Esophagus (tissue), 2 donors: ENCODE data around the gene NSFL1C. TPM values are rescaled to one million over a fixed set of nuclear protein-coding genes. Genes with fewer than 3 reads are reported as not detected.
A peak's percentile ranks its signal among the peaks of the same experiment; 100 is the strongest.

Experiments
- H3K27ac ChIP-seq, 2 donors: one replicate each; pipeline ENCODE4 v1.5.1; 2013; ENCODE audit warnings: low read depth in 2 of 2, mild to moderate bottlenecking in 2 of 2, inconsistent platforms in 1 of 2, low read length in 1 of 2, moderate library complexity in 1 of 2
- H3K27me3 ChIP-seq, 2 donors: one replicate each; pipeline ENCODE4 v1.6.1; 2013; ENCODE audit warnings: low read length in 2 of 2, control low read depth in 1 of 2, mild to moderate bottlenecking in 1 of 2; ENCODE audit not compliant: insufficient read depth in 2 of 2, control insufficient read depth in 1 of 2
- H3K36me3 ChIP-seq, 2 donors: one replicate each; pipeline ENCODE4 v1.6.1; 2013; ENCODE audit warnings: low read length in 1 of 2; ENCODE audit not compliant: control insufficient read depth in 2 of 2, insufficient read depth in 2 of 2
- H3K4me1 ChIP-seq, 2 donors: one replicate each; pipeline ENCODE4 v1.6.1; 2013; ENCODE audit warnings: low read length in 1 of 2; ENCODE audit not compliant: control insufficient read depth in 2 of 2, insufficient read depth in 2 of 2
- H3K4me3 ChIP-seq, 2 donors: one replicate each; pipeline ENCODE4 v1.5.1; 2013; ENCODE audit warnings: low read length in 2 of 2, mild to moderate bottlenecking in 2 of 2, low read depth in 1 of 2, moderate library complexity in 1 of 2
- H3K9me3 ChIP-seq, 2 donors: one replicate each; pipeline ENCODE4 v1.6.1; 2013; ENCODE audit warnings: mild to moderate bottlenecking in 2 of 2, low read depth in 1 of 2, low read length in 1 of 2, moderate library complexity in 1 of 2; ENCODE audit not compliant: control insufficient read depth in 2 of 2, insufficient read depth in 1 of 2
- WGBS, 2 donors: extraction: QIAGEN DNeasy Blood & Tissue Kit; methylation state at CpG; one replicate each; pipeline ENCODE4 v1.1.7; 2013; 5-methylcytosine and 5-hydroxymethylcytosine counted together
- polyA plus RNA-seq, 2 donors: library from polyadenylated mRNA; stranded (reverse); fragments of 200-250 nt; gene quantifications; one replicate each; pipeline ENCODE4 v1.2.3, GENCODE V29; 2013
- donor health status: healthy with polysubstance abuse.
- donor health status: Bipolar disorder and iron deficiency.

Gene NSFL1C
- polyA plus RNA-seq, 2 donors = 44.4 to 69.4 TPM

GRCh38 chr20:1473246-1474220 lies 6.9 kb upstream of the NSFL1C start:
- H3K4me3 ChIP-seq = no peak overlapping the region
- no peaks in the 10 kb centered on the region for H3K36me3 ChIP-seq
- H3K27me3 ChIP-seq = no peaks in the 10 kb centered on the region
- WGBS, 2 donors = 84 to 89% methylated on average over 13 of the region's 13 CpGs
- peaks cover 0 to 9% of the 10 kb centered on the region in 2 donors for H3K4me1 ChIP-seq
- no peaks in the 10 kb centered on the region for H3K9me3 ChIP-seq
- H3K27ac ChIP-seq = no peak overlapping the region

DNA sequence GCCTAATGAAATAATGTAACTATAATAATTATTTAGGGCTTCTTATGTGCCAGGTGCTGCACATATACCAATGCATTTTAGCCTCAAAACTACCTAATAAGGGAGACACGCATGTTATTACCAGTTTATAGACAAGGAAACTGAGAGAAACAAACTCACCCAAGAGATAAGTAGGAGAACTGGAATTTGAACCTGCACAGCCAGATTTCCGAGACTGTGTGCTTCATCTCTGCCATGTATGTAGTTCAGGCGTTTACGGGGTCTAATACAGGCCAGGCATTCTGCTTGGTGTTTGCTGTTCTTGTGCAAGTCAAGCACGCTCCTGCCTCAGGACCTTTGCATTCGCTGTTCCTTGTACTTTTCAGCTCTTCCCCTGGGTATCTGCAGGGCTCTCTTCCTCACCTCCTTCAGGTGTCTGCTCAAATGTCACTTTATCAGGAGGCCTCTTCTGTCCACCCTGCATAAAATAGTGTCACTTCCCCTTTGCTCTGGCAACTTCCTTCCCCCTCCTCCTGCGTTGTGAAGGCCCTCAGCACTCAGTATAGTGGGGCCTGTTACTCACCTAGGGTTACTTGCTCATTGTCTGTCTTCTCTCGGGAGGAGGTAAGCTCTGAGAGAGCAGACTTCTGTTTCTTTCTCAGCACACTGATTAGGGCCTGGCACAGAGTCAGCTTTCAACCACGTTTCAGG lies 6.1 kb upstream of the NSFL1C start:
- Histone ChIP-seq H3K36me3 (no peaks in the 10 kb centered on the region), H3K9me3 (no peaks in the 10 kb centered on the region), H3K27me3 (no peaks in the 10 kb centered on the region), H3K4me1 (peaks cover 0 to 6% of the 10 kb centered on the region in 2 donors), H3K4me3 (no peak overlapping the region), H3K27ac (peak overlapping the region; percentile 30 to 40)
- WGBS, 2 donors = 62 to 63% methylated on average over 9 of the region's 9 CpGs

DNA sequence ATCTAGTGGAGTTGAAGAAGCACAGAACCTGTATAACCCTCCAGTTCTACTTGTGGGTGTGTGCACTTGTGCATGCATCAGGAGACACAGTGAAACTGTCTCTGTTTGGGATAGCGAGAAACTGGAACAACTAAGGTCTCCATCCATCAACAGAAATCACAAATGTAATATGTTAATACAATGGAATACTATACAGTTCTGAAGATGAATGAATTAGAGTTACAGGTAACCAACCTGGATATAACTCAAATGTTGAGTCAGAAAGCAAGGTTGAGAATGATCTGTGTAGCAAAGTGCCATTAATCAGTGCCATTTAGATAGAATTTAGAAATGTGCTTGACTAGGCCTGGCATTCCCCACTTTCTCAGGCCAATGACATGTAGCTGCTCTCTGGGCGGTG lies 4.6 kb upstream of the NSFL1C start:
- WGBS, 2 donors = 95 to 100% methylated on average over 2 of the region's 2 CpGs
- no peaks in the 10 kb centered on the region for H3K9me3 ChIP-seq
- H3K36me3 ChIP-seq = no peaks in the 10 kb centered on the region
- H3K27me3 ChIP-seq = no peaks in the 10 kb centered on the region
- no peak overlapping the region for H3K27ac ChIP-seq
- no peak overlapping the region for H3K4me3 ChIP-seq
- H3K4me1 ChIP-seq = peaks cover 0 to 10% of the 10 kb centered on the region in 2 donors

DNA sequence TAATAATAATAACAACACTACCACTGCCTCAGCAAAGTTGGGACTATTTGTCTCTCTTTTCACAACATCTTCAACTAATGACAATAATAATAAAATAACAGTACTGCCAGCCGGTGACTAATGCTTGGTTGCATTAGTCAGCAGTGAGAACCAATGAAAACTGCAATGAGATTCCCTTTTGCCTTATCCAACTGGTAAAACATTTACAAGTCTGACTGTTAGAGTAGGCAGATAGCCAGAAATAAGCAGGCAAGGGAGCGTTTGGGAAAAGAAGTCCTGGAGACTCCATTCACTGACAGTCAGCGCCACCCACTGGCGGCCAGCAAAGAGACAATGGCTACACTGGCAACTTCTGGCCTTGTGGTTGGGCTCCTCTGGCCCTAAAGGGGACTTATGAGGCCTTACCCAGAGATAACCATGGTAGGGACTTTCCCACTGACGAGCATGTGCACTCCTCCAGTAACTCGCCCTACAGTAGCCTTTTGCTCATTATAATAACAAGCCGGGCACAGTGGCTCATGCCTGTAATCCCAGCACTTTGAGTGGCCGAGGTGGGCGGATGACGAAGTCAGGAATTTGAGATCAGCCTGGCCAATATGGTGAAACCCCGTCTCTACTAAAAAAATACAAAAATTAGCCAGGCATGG lies 3.4 kb upstream of the NSFL1C start:
- no peaks in the 10 kb centered on the region for H3K9me3 ChIP-seq
- H3K36me3 ChIP-seq = no peaks in the 10 kb centered on the region
- H3K27me3 ChIP-seq = no peaks in the 10 kb centered on the region
- no peak overlapping the region for H3K4me3 ChIP-seq
- peak overlapping the region in 1 of 2 donors; percentile 78 for H3K27ac ChIP-seq
- WGBS, 2 donors = 24 to 33% methylated on average over 11 of the region's 11 CpGs
- H3K4me1 ChIP-seq = peaks cover 5 to 13% of the 10 kb centered on the region in 2 donors

DNA sequence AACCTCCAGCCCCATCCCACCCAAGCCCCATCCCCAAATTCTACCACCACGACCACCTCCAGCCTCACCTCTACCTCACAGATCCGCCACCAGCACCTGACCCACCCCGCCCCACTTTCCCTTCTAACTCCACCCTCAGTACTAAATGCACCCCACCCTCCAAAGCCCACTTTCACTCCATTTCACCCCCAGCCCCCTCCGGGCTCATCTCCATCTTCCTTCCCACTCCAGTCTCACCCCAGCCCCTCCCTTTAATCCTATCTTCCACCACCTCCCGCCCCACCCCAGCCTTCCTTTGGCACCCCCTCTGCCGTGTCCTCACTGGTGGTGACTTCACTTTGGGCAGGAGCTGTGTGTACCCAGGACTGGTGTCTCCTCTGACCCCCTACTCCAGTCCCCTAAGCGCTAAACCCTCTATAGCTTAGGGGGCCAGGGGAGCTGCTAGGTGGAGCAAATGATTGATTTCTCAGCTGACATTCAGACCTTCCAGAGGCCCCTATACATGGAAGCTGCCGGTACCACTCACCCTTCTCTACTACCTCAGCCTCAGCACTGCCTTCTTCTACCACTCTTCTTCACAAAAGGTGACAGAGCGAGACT lies 2.8 kb upstream of the NSFL1C start:
- peaks cover 5 to 11% of the 10 kb centered on the region in 2 donors for H3K4me1 ChIP-seq
- no peaks in the 10 kb centered on the region for H3K36me3 ChIP-seq
- H3K4me3 ChIP-seq = no peak overlapping the region
- H3K9me3 ChIP-seq = no peaks in the 10 kb centered on the region
- WGBS, 2 donors = 68 to 70% methylated on average over 9 of the region's 9 CpGs
- no peaks in the 10 kb centered on the region for H3K27me3 ChIP-seq
- no peak overlapping the region for H3K27ac ChIP-seq

GRCh38 chr20:1468117-1468624 lies 1.5 kb upstream of the NSFL1C start:
- Histone ChIP-seq H3K27me3 (no peaks in the 10 kb centered on the region), H3K4me3 (no peak overlapping the region), H3K9me3 (no peaks in the 10 kb centered on the region), H3K36me3 (peaks cover 0 to 4% of the 10 kb centered on the region in 2 donors), H3K4me1 (peaks cover 5 to 13% of the 10 kb centered on the region in 2 donors), H3K27ac (no peak overlapping the region)
- WGBS, 2 donors = 66 to 80% methylated on average over 7 of the region's 7 CpGs

DNA sequence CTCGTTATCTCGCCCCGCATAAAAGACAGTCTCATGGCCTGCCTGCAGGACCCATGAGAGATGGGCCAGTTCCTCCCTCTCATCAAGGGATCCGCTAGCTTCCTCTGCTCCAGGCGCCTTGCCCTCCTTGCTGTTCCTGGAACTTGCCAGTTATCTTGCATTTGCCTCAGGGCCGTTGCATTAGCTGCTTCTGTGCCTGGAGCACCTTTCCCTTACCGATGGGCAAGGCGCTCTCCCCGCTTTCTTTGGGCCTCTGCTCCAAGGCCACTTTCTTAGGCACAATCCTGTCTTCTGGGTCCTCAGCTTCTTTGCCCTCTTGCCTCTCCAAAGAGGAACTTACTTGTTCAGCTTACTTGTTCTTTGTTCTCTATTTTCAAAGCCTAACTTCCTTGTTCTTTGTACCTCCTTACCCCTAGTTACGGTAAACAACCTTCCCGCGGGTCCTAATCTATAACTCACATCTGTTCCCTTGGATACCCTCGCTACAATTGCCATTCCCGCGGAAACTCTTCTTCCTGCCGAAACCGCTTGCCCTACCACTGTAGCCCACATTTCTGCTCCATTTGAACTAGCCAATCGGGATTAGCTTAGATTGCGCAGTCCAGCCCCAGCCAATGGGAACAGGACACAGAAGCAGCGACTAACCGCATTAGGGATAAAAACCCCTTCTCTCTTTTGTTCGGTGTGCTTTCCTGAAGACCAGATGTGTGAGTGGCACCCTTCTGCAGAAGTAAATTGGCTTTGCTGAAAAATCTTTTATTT lies 887 bp upstream of the NSFL1C start:
- H3K4me3 ChIP-seq = no peak overlapping the region
- WGBS, 2 donors = 48 to 56% methylated on average over 22 of the region's 22 CpGs
- peak overlapping the region; percentile 26 to 36 for H3K27ac ChIP-seq
- H3K9me3 ChIP-seq = no peaks in the 10 kb centered on the region
- H3K4me1 ChIP-seq = peaks cover 5 to 13% of the 10 kb centered on the region in 2 donors
- H3K36me3 ChIP-seq = peaks cover 0 to 4% of the 10 kb centered on the region in 2 donors
- no peaks in the 10 kb centered on the region for H3K27me3 ChIP-seq

DNA sequence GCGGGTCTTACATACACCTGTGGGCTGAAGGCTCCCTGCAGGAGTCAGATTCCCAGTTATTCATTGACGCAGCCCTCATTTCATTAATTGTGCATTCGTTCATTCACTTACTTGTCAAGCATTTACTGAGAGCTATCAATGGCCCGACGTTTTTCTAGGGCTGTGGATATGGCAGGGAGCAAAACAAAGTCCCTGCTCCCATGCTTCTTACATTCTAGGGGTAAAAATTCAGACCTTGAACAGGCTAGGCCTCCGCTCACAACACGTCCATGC lies 369 bp upstream of the NSFL1C start:
- Histone ChIP-seq H3K9me3 (no peaks in the 10 kb centered on the region), H3K4me1 (peaks cover 5 to 13% of the 10 kb centered on the region in 2 donors), H3K36me3 (peaks cover 0 to 4% of the 10 kb centered on the region in 2 donors), H3K4me3 (no peak overlapping the region), H3K27ac (peak overlapping the region; percentile 26 to 36), H3K27me3 (no peaks in the 10 kb centered on the region)
- 1 to 9% methylated on average over 7 of the region's 7 CpGs for WGBS, 2 donors
